Neural progenitor cell (in vitro differentiated cells): ENCODE measurements around the gene VAV3.

Experiments
- CTCF ChIP-seq: fragments of 200-600 bp; sonication (generic); IDR thresholded peaks from 2 replicates; pipeline ENCODE4 v1.5.1; 2017; ENCODE audit warnings: antibody characterized with exemption, mild to moderate bottlenecking
- EZH2 ChIP-seq: fragments of 200-600 bp; sonication (generic); IDR thresholded peaks from 2 replicates; pipeline ENCODE4 v1.6.1; 2017; ENCODE audit warnings: antibody characterized with exemption, mild to moderate bottlenecking, moderate library complexity
- EZH2phosphoT487 ChIP-seq: fragments of 200-600 bp; sonication (generic); IDR thresholded peaks from 2 replicates; pipeline ENCODE4 v1.6.1; 2017; ENCODE audit warnings: antibody characterized with exemption

GRCh38 chr1:107666493-107666892 is 298.5 kb downstream of the VAV3 start:
- TF ChIP-seq CTCF = no peak
- no peak for TF ChIP-seq EZH2phosphoT487
- TF ChIP-seq EZH2 = no peak
